ENCODE data around the gene NPHP4.

DNA sequence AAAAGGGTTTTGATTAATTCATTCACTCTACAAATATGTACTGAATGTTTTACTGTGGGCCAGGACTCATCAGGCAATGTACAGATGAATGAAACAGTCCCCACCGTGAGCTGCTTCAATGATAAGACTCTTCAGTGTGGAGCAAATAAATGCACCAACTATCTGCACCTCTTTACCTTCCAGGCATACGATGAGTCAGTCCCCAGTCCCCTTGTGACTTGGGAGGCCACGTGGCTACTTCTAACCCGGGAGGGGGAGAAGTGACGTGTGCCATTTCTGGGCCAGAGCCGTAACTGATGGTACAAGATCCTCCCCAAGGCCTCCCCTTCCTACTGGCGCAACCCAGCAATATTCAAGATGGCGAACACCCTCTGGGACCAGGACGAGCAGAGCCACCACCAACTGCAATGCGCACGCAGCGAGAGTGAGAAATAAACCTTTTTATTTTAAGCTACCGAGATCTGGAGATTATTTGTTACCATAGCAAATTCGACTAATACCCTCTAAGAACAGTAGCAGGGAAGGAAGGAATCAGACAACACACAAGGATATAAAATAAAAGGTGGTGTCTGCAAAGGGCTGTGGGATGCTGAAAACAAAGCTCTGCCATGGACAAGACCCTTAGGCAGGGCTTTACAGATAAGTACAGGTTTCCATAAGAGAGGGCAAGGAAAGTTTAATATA lies 74.5 kb downstream of the NPHP4 start:
- TF ChIP-seq, protein P1, sequence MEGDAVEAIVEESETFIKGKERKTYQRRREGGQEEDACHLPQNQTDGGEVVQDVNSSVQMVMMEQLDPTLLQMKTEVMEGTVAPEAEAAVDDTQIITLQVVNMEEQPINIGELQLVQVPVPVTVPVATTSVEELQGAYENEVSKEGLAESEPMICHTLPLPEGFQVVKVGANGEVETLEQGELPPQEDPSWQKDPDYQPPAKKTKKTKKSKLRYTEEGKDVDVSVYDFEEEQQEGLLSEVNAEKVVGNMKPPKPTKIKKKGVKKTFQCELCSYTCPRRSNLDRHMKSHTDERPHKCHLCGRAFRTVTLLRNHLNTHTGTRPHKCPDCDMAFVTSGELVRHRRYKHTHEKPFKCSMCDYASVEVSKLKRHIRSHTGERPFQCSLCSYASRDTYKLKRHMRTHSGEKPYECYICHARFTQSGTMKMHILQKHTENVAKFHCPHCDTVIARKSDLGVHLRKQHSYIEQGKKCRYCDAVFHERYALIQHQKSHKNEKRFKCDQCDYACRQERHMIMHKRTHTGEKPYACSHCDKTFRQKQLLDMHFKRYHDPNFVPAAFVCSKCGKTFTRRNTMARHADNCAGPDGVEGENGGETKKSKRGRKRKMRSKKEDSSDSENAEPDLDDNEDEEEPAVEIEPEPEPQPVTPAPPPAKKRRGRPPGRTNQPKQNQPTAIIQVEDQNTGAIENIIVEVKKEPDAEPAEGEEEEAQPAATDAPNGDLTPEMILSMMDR (IDR thresholded peaks at IDR 0.05; ENCODE audit: low read depth, low read length, poor library complexity, severe bottlenecking) = no peak
- TF ChIP-seq EZH2phosphoT487 (IDR thresholded peaks at IDR 0.05; ENCODE audit: borderline replicate concordance, low read length) = no peak
